ENCODE results near the gene PLCG2. TPM values are rescaled to one million over a fixed set of nuclear protein-coding genes. Genes with fewer than 3 reads are reported as not detected.

Gene PLCG2
- total RNA-seq, 1 donor from 2014 or later = 5.7 TPM

- H3K4me1 Mint-ChIP-seq = no peaks in the 10 kb centered on the region
- H3K9me3 Mint-ChIP-seq = peaks cover 10% of the 10 kb centered on the region
- H3K4me3 Mint-ChIP-seq = no peak overlapping the region
- DNase-seq (ENCODE audit: low spot score in 2 of 2, unreplicated experiment in 2 of 2) = no peak
- H3K27ac Mint-ChIP-seq = no peak overlapping the region
- no peaks in the 10 kb centered on the region for H3K27me3 Mint-ChIP-seq (ENCODE audit: low read depth)
- H3K36me3 Mint-ChIP-seq = peaks cover 2% of the 10 kb centered on the region
- no peak for TF ChIP-seq CTCF (IDR thresholded peaks at IDR 0.05; ENCODE audit: unreplicated experiment)
Observed at GRCh38 chr16:81902025-81902424, 122.9 kb downstream of the PLCG2 start.

GRCh38 chr16:81904320-81904719 lies 125.2 kb downstream of the PLCG2 start:
- no peak for DNase-seq (ENCODE audit: low spot score in 2 of 2, unreplicated experiment in 2 of 2)
- H3K36me3 Mint-ChIP-seq = peaks cover 2% of the 10 kb centered on the region

GRCh38 chr16:81905277-81905676 lies 126.2 kb downstream of the PLCG2 start:
- Mint-ChIP-seq H3K4me1 (no peaks in the 10 kb centered on the region), H3K27me3 (ENCODE audit: low read depth) (peaks cover 2% of the 10 kb centered on the region), H3K27ac (no peak overlapping the region), H3K9me3 (peaks cover 10% of the 10 kb centered on the region), H3K36me3 (peaks cover 2% of the 10 kb centered on the region), H3K4me3 (no peak overlapping the region)
- DNase-seq (ENCODE audit: low spot score in 2 of 2, unreplicated experiment in 2 of 2) = no peak
- TF ChIP-seq CTCF (IDR thresholded peaks at IDR 0.05; ENCODE audit: unreplicated experiment) = no peak

More at GRCh38 chr16:81904320-81904719, 125.2 kb downstream of the PLCG2 start:
- H3K9me3 Mint-ChIP-seq = peaks cover 10% of the 10 kb centered on the region
- H3K4me3 Mint-ChIP-seq = no peak overlapping the region
- H3K27me3 Mint-ChIP-seq (ENCODE audit: low read depth) = peaks cover 2% of the 10 kb centered on the region
- TF ChIP-seq CTCF (IDR thresholded peaks at IDR 0.05; ENCODE audit: unreplicated experiment) = no peak
- no peaks in the 10 kb centered on the region for H3K4me1 Mint-ChIP-seq
- no peak overlapping the region for H3K27ac Mint-ChIP-seq

- H3K36me3 Mint-ChIP-seq = no peaks in the 10 kb centered on the region
- no peak for TF ChIP-seq CTCF (IDR thresholded peaks at IDR 0.05; ENCODE audit: unreplicated experiment)
- H3K27ac Mint-ChIP-seq = no peak overlapping the region
- no peaks in the 10 kb centered on the region for H3K4me1 Mint-ChIP-seq
- H3K27me3 Mint-ChIP-seq (ENCODE audit: low read depth) = peaks cover 4% of the 10 kb centered on the region
- DNase-seq (ENCODE audit: low spot score in 2 of 2, unreplicated experiment in 2 of 2) = no peak
- H3K9me3 Mint-ChIP-seq = peaks cover 7% of the 10 kb centered on the region
- no peak overlapping the region for H3K4me3 Mint-ChIP-seq
Observed at GRCh38 chr16:81907681-81908080, 128.6 kb downstream of the PLCG2 start.

- Mint-ChIP-seq H3K4me3 (no peak overlapping the region), H3K9me3 (no peaks in the 10 kb centered on the region), H3K27me3 (ENCODE audit: low read depth) (peaks cover 4% of the 10 kb centered on the region), H3K4me1 (no peaks in the 10 kb centered on the region), H3K27ac (no peak overlapping the region), H3K36me3 (no peaks in the 10 kb centered on the region)
- no peak for TF ChIP-seq CTCF (IDR thresholded peaks at IDR 0.05; ENCODE audit: unreplicated experiment)
- DNase-seq (ENCODE audit: low spot score in 2 of 2, unreplicated experiment in 2 of 2) = no peak
Observed at GRCh38 chr16:81908466-81909262, 129.6 kb downstream of the PLCG2 start.

Measured in mesothelial cell of epicardium (in vitro differentiated cells).